ENCODE measurements around the gene NVL.
A peak's percentile ranks its signal among the peaks of the same experiment; 100 is the strongest.

NVL gene

GRCh38 chr1:224189561-224189960, 140.4 kb downstream of the NVL start:
- TF ChIP-seq CTCF (IDR thresholded peaks at IDR 0.05; ENCODE audit: low read depth, low read length) = no peak
- H3K36me3 ChIP-seq = peaks cover 3% of the 10 kb centered on the region
- no peaks in the 10 kb centered on the region for H3K27me3 ChIP-seq (ENCODE audit: insufficient read depth, low read depth, severe bottlenecking)
- no peak overlapping the region for H3K27ac ChIP-seq
- no peak for DNase-seq
- H3K9me3 ChIP-seq (ENCODE audit: severe bottlenecking) = no peaks in the 10 kb centered on the region
- no peak overlapping the region for H3K4me3 ChIP-seq (ENCODE audit: low read depth, low read length)

- TF ChIP-seq CTCF (IDR thresholded peaks at IDR 0.05; ENCODE audit: low read depth, low read length) = no peak
- no peak overlapping the region for H3K4me3 ChIP-seq (ENCODE audit: low read depth, low read length)
- H3K27ac ChIP-seq = no peak overlapping the region
- no peaks in the 10 kb centered on the region for H3K9me3 ChIP-seq (ENCODE audit: severe bottlenecking)
- DNase-seq = no peak
- H3K36me3 ChIP-seq = peaks cover under 1% of the 10 kb centered on the region
- no peaks in the 10 kb centered on the region for H3K27me3 ChIP-seq (ENCODE audit: insufficient read depth, low read depth, severe bottlenecking)
Measured at GRCh38 chr1:224188286-224188685, 141.7 kb downstream of the NVL start.

- Histone ChIP-seq H3K9me3 (ENCODE audit: severe bottlenecking) (no peaks in the 10 kb centered on the region), H3K4me3 (ENCODE audit: low read depth, low read length) (no peak overlapping the region), H3K36me3 (no peaks in the 10 kb centered on the region; the same call in none of the 2 replicates), H3K27ac (no peak overlapping the region), H3K27me3 (ENCODE audit: insufficient read depth, low read depth, severe bottlenecking) (no peaks in the 10 kb centered on the region)
- TF ChIP-seq CTCF (IDR thresholded peaks at IDR 0.05; ENCODE audit: low read depth, low read length) = no peak
- DNase-seq = no peak
Measured at GRCh38 chr1:224185208-224185607, 144.8 kb downstream of the NVL start.

GRCh38 chr1:224183591-224184312, 146.2 kb downstream of the NVL start:
- Histone ChIP-seq H3K36me3 (no peaks in the 10 kb centered on the region; the same call in 1 of the 2 replicates), H3K27ac (peak overlapping the region; percentile 91), H3K9me3 (ENCODE audit: severe bottlenecking) (no peaks in the 10 kb centered on the region), H3K4me3 (ENCODE audit: low read depth, low read length) (peak overlapping the region; percentile 57), H3K27me3 (ENCODE audit: insufficient read depth, low read depth, severe bottlenecking) (no peaks in the 10 kb centered on the region)
- DNase-seq = peak; percentile 28
- TF ChIP-seq CTCF (IDR thresholded peaks at IDR 0.05; ENCODE audit: low read depth, low read length) = no peak

- H3K27ac ChIP-seq = peak within 1 kb of the TSS; percentile 91
- peak within 1 kb of the TSS; percentile 57 for H3K4me3 ChIP-seq (ENCODE audit: low read depth, low read length)
- no peaks in the 10 kb centered on the region; the same call in 1 of the 2 replicates for H3K36me3 ChIP-seq
- no peaks in the 10 kb centered on the region for H3K9me3 ChIP-seq (ENCODE audit: severe bottlenecking)
- no peaks in the 10 kb centered on the region for H3K27me3 ChIP-seq (ENCODE audit: insufficient read depth, low read depth, severe bottlenecking)
- no peak for TF ChIP-seq CTCF (IDR thresholded peaks at IDR 0.05; ENCODE audit: low read depth, low read length)
- DNase-seq = peak; percentile 85
Measured at GRCh38 chr1:224182866-224183590, 146.9 kb downstream of the NVL start, which contains the start of gene DEGS1. TSS of gene DEGS1 (plus strand) at chr1:224183240. CDS start at chr1:224183337, 97 bp downstream.

Measured in WERI-Rb-1 (cell line).